Neural progenitor cell (in vitro differentiated cells): ENCODE data around the gene GATD1. TPM values are rescaled to one million over a fixed set of nuclear protein-coding genes. Genes with fewer than 3 reads are reported as not detected.

ENCODE experiments used
- DNase-seq: peaks from one replicate; pipeline ENCODE4 v3.0.0-alpha.2; 2016; ENCODE audit warnings: low spot score
- H2AFZ ChIP-seq: fragments of 200-600 bp; sonication (generic); replicated peaks from 2 replicates; pipeline ENCODE4 v1.6.1; 2016; ENCODE audit warnings: antibody characterized with exemption
- H3F3A ChIP-seq: fragments of 200-600 bp; sonication (generic); 2 replicates; pipeline ENCODE4 v1.6.1; 2016; ENCODE audit warnings: antibody characterized with exemption, low read depth
- H3K27ac ChIP-seq: fragments of 200-600 bp; sonication (generic); 2 replicates; pipeline ENCODE4 v1.5.1; 2016; ENCODE audit warnings: mild to moderate bottlenecking
- H3K27me3 ChIP-seq: fragments of 200-600 bp; sonication (generic); 2 replicates; pipeline ENCODE4 v1.6.1; 2016; ENCODE audit warnings: mild to moderate bottlenecking, moderate library complexity
- H3K36me3 ChIP-seq: fragments of 200-600 bp; sonication (generic); 2 replicates; pipeline ENCODE4 v1.5.1; 2016
- H3K4me1 ChIP-seq: fragments of 200-600 bp; sonication (generic); 2 replicates; pipeline ENCODE4 v1.6.1; 2016; ENCODE audit warnings: mixed run types
- H3K4me2 ChIP-seq: fragments of 200-600 bp; sonication (generic); 2 replicates; pipeline ENCODE4 v1.6.1; 2016
- H3K4me3 ChIP-seq: fragments of 200-600 bp; sonication (generic); 2 replicates; pipeline ENCODE4 v1.5.1; 2016
- H3K79me2 ChIP-seq: fragments of 200-600 bp; sonication (generic); 2 replicates; pipeline ENCODE4 v1.6.1; 2016; ENCODE audit warnings: low read depth
- H3K9ac ChIP-seq: fragments of 200-600 bp; sonication (generic); 2 replicates; pipeline ENCODE4 v1.6.1; 2016
- H3K9me3 ChIP-seq: fragments of 200-600 bp; sonication (generic); 2 replicates; pipeline ENCODE4 v1.5.1; 2016; ENCODE audit warnings: low read depth
- H4K20me1 ChIP-seq: fragments of 200-600 bp; sonication (generic); 2 replicates; pipeline ENCODE4 v1.6.1; 2016; ENCODE audit warnings: low read depth
- H3K27ac Mint-ChIP-seq: 3 replicates; pipeline ENCODE4 v1.8.0; 2021; ENCODE audit warnings: mixed read lengths
- H3K27me3 Mint-ChIP-seq: 2 replicates; pipeline ENCODE4 v1.8.0; 2022; ENCODE audit warnings: low read depth, mild to moderate bottlenecking, inconsistent platforms, moderate library complexity, mixed read lengths; ENCODE audit not compliant: insufficient read depth
- H3K36me3 Mint-ChIP-seq: 3 replicates; pipeline ENCODE4 v1.8.0; 2021; ENCODE audit warnings: mixed read lengths
- H3K4me1 Mint-ChIP-seq: 3 replicates; pipeline ENCODE4 v1.8.0; 2021; ENCODE audit warnings: mixed read lengths
- H3K4me3 Mint-ChIP-seq: 3 replicates; pipeline ENCODE4 v1.8.0; 2021; ENCODE audit warnings: mild to moderate bottlenecking, moderate library complexity, mixed read lengths
- H3K9me3 Mint-ChIP-seq: 3 replicates; pipeline ENCODE4 v1.8.0; 2020; ENCODE audit warnings: mixed read lengths
- EZH2 ChIP-seq: fragments of 200-600 bp; sonication (generic); IDR thresholded peaks from 2 replicates; pipeline ENCODE4 v1.6.1; 2017; ENCODE audit warnings: antibody characterized with exemption, mild to moderate bottlenecking, moderate library complexity
- EZH2phosphoT487 ChIP-seq: fragments of 200-600 bp; sonication (generic); IDR thresholded peaks from 2 replicates; pipeline ENCODE4 v1.6.1; 2017; ENCODE audit warnings: antibody characterized with exemption
- total RNA-seq: library from RNA; depleted of rRNA; stranded (reverse); fragments of >200 nt; gene quantifications from 2 replicates; pipeline ENCODE4 v1.2.3, GENCODE V29; 2015; ENCODE audit warnings: low replicate concordance
- TF ChIP-seq, protein P1 (sequence below): fragments of 200-600 bp; sonication (generic); IDR thresholded peaks from 2 replicates; pipeline ENCODE4 v1.5.1; 2017; ENCODE audit warnings: antibody characterized with exemption, mild to moderate bottlenecking

GATD1 gene
- total RNA-seq, 1 donor from 2014 or later, result 24.1 TPM

DNA sequence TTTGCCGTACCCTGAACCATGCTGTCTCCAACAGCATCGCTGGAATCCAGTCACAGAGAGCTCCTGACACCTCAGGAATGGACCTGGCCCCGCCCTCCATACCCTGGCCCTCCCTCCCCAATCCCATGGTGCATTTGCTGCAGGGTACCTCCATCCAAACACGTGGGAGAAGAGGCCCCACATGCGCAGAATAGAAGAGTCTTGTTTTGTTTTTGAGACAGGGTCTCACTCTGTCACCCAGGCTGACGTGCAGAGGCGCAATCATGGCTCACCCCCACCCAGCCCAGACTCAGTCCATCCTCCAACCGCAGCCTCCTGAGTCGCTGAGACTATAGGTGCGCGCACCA lies 39.1 kb upstream of the GATD1 start:
- peaks cover 8% of the 10 kb centered on the region for H3K27me3 Mint-ChIP-seq
- H3F3A ChIP-seq, result peaks cover 50% of the 10 kb centered on the region
- no peaks in the 10 kb centered on the region for H3K27me3 ChIP-seq
- peaks cover 8% of the 10 kb centered on the region for H3K4me1 Mint-ChIP-seq
- H3K4me3 ChIP-seq, result no peak overlapping the region
- H2AFZ ChIP-seq, result no peak overlapping the region
- H3K4me3 Mint-ChIP-seq, result no peak overlapping the region
- no peak overlapping the region for H3K9ac ChIP-seq
- TF ChIP-seq EZH2phosphoT487, result no peak
- TF ChIP-seq EZH2, result no peak
- TF ChIP-seq, protein P1, sequence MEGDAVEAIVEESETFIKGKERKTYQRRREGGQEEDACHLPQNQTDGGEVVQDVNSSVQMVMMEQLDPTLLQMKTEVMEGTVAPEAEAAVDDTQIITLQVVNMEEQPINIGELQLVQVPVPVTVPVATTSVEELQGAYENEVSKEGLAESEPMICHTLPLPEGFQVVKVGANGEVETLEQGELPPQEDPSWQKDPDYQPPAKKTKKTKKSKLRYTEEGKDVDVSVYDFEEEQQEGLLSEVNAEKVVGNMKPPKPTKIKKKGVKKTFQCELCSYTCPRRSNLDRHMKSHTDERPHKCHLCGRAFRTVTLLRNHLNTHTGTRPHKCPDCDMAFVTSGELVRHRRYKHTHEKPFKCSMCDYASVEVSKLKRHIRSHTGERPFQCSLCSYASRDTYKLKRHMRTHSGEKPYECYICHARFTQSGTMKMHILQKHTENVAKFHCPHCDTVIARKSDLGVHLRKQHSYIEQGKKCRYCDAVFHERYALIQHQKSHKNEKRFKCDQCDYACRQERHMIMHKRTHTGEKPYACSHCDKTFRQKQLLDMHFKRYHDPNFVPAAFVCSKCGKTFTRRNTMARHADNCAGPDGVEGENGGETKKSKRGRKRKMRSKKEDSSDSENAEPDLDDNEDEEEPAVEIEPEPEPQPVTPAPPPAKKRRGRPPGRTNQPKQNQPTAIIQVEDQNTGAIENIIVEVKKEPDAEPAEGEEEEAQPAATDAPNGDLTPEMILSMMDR, result no peak
- H3K4me2 ChIP-seq, result no peak overlapping the region
- no peaks in the 10 kb centered on the region for H3K9me3 ChIP-seq
- H3K4me1 ChIP-seq, result peaks cover under 1% of the 10 kb centered on the region
- peaks cover 26% of the 10 kb centered on the region for H4K20me1 ChIP-seq
- H3K36me3 ChIP-seq, result peaks cover under 1% of the 10 kb centered on the region
- no peak overlapping the region for H3K27ac Mint-ChIP-seq
- no peak overlapping the region for H3K27ac ChIP-seq
- no peak for DNase-seq
- peaks cover 17% of the 10 kb centered on the region for H3K79me2 ChIP-seq
- H3K36me3 Mint-ChIP-seq, result peaks cover 10% of the 10 kb centered on the region
- no peaks in the 10 kb centered on the region for H3K9me3 Mint-ChIP-seq

GRCh38 chr11:815675-816432 lies 38.6 kb upstream of the GATD1 start:
- Histone ChIP-seq H3K9me3 (no peaks in the 10 kb centered on the region), H3K79me2 (peaks cover 22% of the 10 kb centered on the region), H3K36me3 (peaks cover 3% of the 10 kb centered on the region), H3K27ac (no peak overlapping the region), H3K4me3 (no peak overlapping the region), H3K4me2 (no peak overlapping the region), H3F3A (peaks cover 55% of the 10 kb centered on the region), H3K27me3 (no peaks in the 10 kb centered on the region), H4K20me1 (peaks cover 26% of the 10 kb centered on the region), H3K4me1 (peaks cover 6% of the 10 kb centered on the region), H2AFZ (no peak overlapping the region), H3K9ac (no peak overlapping the region)
- Mint-ChIP-seq H3K27me3 (peaks cover 8% of the 10 kb centered on the region), H3K27ac (no peak overlapping the region), H3K9me3 (no peaks in the 10 kb centered on the region), H3K4me1 (peaks cover 9% of the 10 kb centered on the region), H3K36me3 (peaks cover 13% of the 10 kb centered on the region), H3K4me3 (no peak overlapping the region)
- no peak for DNase-seq
- no peak for TF ChIP-seq EZH2
- no peak for TF ChIP-seq EZH2phosphoT487
- TF ChIP-seq, protein P1, result no peak

DNA sequence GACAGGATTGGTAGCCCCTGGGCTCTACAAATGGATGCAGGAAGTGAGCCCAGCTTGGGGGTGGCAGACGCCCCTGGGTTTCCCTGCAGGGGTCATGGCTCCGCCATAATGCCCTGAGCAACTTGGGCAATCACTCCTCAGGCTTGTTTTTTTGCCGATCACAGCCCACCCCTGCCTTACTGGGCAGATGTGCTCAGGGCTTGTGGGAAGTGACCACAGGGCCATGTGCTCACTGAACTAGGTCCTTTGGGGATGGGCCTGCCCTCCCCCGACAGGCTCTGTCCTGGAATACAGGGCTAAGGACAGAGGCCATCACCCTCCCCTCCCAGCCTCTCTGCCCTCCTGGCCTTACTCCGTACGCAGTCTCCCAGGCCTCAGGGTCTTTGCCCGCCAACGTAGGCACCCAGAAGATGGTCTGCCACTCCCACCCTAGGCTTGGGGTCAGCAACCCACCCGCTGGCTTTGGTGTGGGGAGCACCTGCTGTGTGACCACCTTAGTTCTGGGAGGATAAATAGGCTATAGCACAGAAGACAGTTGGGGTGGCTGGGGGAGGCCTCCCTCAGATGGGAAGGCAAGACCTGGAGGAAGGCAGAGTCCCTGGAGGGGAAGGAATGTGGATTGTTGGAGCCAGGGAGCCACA lies 36.3 kb upstream of the GATD1 start:
- H3K36me3 ChIP-seq, result peaks cover 3% of the 10 kb centered on the region
- no peak overlapping the region for H2AFZ ChIP-seq
- H3F3A ChIP-seq, result peaks cover 58% of the 10 kb centered on the region
- no peak overlapping the region for H3K27ac ChIP-seq
- Mint-ChIP-seq H3K4me3 (no peak overlapping the region), H3K27me3 (peaks cover 8% of the 10 kb centered on the region), H3K27ac (no peak overlapping the region), H3K36me3 (peaks cover 13% of the 10 kb centered on the region), H3K9me3 (no peaks in the 10 kb centered on the region), H3K4me1 (peaks cover 17% of the 10 kb centered on the region)
- TF ChIP-seq, protein P1, result no peak
- TF ChIP-seq EZH2 (no peak), EZH2phosphoT487 (no peak)
- no peak overlapping the region for H3K9ac ChIP-seq
- no peaks in the 10 kb centered on the region for H3K9me3 ChIP-seq
- peaks cover 11% of the 10 kb centered on the region for H3K4me1 ChIP-seq
- DNase-seq, result no peak
- H4K20me1 ChIP-seq, result peaks cover 24% of the 10 kb centered on the region
- H3K4me2 ChIP-seq, result no peak overlapping the region
- H3K4me3 ChIP-seq, result no peak overlapping the region
- H3K79me2 ChIP-seq, result peaks cover 31% of the 10 kb centered on the region
- no peaks in the 10 kb centered on the region for H3K27me3 ChIP-seq
